Adrenal gland (tissue), 5 donors: ENCODE measurements around the gene PRKCA.

Source experiments
- POLR2A ChIP-seq, 2 donors: fragments of 450-650 bp; IDR thresholded peaks; one replicate each; pipeline ENCODE4 v1.6.1; 2017; ENCODE audit warnings: antibody characterized with exemption in 2 of 2, mild to moderate bottlenecking in 2 of 2, moderate library complexity in 1 of 2
- TF ChIP-seq, protein P1 (sequence below), 6 experiments: fragments of 450-650 bp in 4 of 6; fragments of 200-600 bp in 2 of 6; sonication (generic) in 1 of 6; IDR thresholded peaks; 1 replicate in 5 of 6; 2 replicates in 1 of 6; pipeline versions ENCODE4 v1.5.1 to v1.8.0; 2016 to 2021; ENCODE audit warnings: antibody characterized with exemption in 6 of 6, mild to moderate bottlenecking in 2 of 6, moderate library complexity in 1 of 6
- donor health status: DM: no; HTN: no; CAD: no.

GRCh38 chr17:66262767-66263166, 39.6 kb upstream of the PRKCA start:
- TF ChIP-seq, protein P1, sequence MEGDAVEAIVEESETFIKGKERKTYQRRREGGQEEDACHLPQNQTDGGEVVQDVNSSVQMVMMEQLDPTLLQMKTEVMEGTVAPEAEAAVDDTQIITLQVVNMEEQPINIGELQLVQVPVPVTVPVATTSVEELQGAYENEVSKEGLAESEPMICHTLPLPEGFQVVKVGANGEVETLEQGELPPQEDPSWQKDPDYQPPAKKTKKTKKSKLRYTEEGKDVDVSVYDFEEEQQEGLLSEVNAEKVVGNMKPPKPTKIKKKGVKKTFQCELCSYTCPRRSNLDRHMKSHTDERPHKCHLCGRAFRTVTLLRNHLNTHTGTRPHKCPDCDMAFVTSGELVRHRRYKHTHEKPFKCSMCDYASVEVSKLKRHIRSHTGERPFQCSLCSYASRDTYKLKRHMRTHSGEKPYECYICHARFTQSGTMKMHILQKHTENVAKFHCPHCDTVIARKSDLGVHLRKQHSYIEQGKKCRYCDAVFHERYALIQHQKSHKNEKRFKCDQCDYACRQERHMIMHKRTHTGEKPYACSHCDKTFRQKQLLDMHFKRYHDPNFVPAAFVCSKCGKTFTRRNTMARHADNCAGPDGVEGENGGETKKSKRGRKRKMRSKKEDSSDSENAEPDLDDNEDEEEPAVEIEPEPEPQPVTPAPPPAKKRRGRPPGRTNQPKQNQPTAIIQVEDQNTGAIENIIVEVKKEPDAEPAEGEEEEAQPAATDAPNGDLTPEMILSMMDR (IDR thresholded peaks at IDR 0.05): no peak
- TF ChIP-seq POLR2A (IDR thresholded peaks at IDR 0.05): no peak
